Stimulated activated CD8-positive, alpha-beta memory T cell treated with anti-CD3 and anti-CD28 coated beads, Interleukin-15, amount 100 ng/mL, for 48 hours (primary cell): ENCODE results near the gene ZNF579.

Experiments used
- DNase-seq, 2 donors: peaks; one replicate each; pipeline ENCODE4 v3.0.0-alpha.2; 2020; ENCODE audit warnings: low read depth in 2 of 2

Gene ZNF579

GRCh38 chr19:55567708-55568328 lies 12.8 kb downstream of the ZNF579 start:
- DNase-seq: no peak

- DNase-seq: no peak
These were observed 13.8 kb downstream of the ZNF579 start for GRCh38 chr19:55566823-55567222.

- no peak for DNase-seq
These were observed 17.4 kb downstream of the ZNF579 start for GRCh38 chr19:55563261-55563690.

GRCh38 chr19:55559684-55560083 lies 21.0 kb downstream of the ZNF579 start:
- no peak for DNase-seq

GRCh38 chr19:55554741-55555152 lies 25.9 kb downstream of the ZNF579 start:
- DNase-seq: no peak

GRCh38 chr19:55554302-55554701 lies 26.3 kb downstream of the ZNF579 start:
- no peak for DNase-seq

- no peak for DNase-seq
These were observed 27.1 kb downstream of the ZNF579 start for GRCh38 chr19:55553217-55554182.

- no peak for DNase-seq
These were observed 28.0 kb downstream of the ZNF579 start for GRCh38 chr19:55552620-55553019.

GRCh38 chr19:55552206-55552605 lies 28.4 kb downstream of the ZNF579 start:
- DNase-seq: no peak

- no peak for DNase-seq
These were observed 30.4 kb downstream of the ZNF579 start for GRCh38 chr19:55550321-55550650.

- no peak for DNase-seq
These were observed 30.9 kb downstream of the ZNF579 start for GRCh38 chr19:55549500-55550320.

- DNase-seq: no peak
These were observed 33.6 kb downstream of the ZNF579 start for GRCh38 chr19:55546822-55547614.

GRCh38 chr19:55546011-55546410 lies 34.6 kb downstream of the ZNF579 start:
- DNase-seq: no peak

GRCh38 chr19:55545443-55545842 lies 35.2 kb downstream of the ZNF579 start, which contains the start of gene SBK3:
SBK3 (minus strand) TSS chr19:55545543; CDS start chr19:55545543, 0 bp downstream.
- no peak for DNase-seq

GRCh38 chr19:55544776-55545439 lies 35.7 kb downstream of the ZNF579 start:
- DNase-seq: no peak

GRCh38 chr19:55544014-55544413 lies 36.6 kb downstream of the ZNF579 start:
- DNase-seq: no peak

GRCh38 chr19:55543567-55543966 lies 37.1 kb downstream of the ZNF579 start:
- DNase-seq: no peak

GRCh38 chr19:55542292-55542855 lies 38.3 kb downstream of the ZNF579 start:
- DNase-seq: no peak

- no peak for DNase-seq
These were observed 39.6 kb downstream of the ZNF579 start for GRCh38 chr19:55541091-55541490.

- no peak for DNase-seq
These were observed 40.0 kb downstream of the ZNF579 start for GRCh38 chr19:55540619-55541018.
